ENCODE results near the gene KDM6A.
A peak's percentile ranks its signal among the peaks of the same experiment; 100 is the strongest.
"Not testable (repeated sequence)": the region's sequence is repeated elsewhere in the genome, so short reads cannot be mapped to it uniquely, and the experiment has no call there.

The KDM6A gene

DNA sequence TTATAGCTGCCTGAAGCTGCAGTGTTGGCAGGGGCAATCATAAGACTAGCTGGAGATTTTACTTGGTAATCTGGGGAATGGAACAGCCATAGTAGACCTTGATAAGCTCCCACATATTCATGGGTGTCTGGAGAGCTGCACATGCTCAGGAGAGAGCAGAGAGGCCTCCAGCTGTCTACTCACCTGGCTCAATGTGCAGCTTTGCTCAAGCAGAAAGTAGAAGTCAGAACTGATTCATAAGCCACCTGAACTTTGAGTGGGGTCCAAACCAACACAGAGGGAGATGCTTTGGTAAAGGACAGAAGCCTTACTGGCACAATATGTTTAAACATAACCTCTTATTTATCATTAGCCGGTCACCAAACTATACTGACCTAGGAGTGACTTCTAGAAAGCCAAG is 54.4 kb downstream of the KDM6A start:
- no peak for DNase-seq (ENCODE audit: low spot score)

DNA sequence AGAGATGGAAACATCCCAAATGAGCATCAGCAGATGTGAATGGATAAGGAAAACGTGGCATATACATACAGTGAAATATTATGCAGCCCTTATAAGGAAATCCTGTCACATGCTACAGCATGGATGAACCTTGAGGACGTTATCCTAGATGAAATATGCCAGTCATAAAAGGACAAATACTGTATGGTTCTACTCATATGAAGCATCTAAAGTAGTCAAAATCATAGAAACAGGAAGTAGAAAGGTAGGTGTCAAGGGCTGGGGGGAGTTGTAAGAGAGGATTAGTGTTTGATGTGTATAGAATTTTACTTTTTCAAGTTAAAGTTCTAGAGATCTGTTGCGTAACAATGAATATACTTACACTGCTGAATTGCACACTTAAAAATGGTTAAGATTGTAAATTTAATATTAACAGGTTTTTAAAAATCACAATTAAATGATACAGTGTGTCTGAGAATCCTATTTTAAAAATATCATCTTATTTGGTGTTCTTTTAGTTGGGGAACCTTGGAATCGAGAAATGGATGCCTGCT is 58.5 kb downstream of the KDM6A start:
- peak; percentile 10 for DNase-seq (ENCODE audit: low spot score)

DNA sequence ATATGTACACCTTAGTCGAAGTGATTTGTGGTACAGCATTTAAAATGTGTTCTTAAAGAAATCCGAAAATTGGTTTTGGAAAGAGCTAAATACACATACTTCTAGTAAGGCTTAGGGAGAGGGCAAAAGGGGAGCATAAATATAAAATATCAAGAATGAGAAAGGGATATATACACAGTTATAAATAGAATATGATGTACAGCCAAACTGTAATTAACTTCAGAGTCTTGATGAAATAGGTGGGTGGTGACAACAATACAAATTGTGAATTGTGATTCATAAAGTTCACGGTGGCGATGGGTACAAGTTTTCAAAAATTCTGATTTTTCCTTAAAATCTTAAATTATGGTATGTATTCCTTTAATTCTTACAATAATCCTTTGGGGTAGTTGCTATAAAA is 62.2 kb downstream of the KDM6A start:
- no peak for DNase-seq (ENCODE audit: low spot score)

DNA sequence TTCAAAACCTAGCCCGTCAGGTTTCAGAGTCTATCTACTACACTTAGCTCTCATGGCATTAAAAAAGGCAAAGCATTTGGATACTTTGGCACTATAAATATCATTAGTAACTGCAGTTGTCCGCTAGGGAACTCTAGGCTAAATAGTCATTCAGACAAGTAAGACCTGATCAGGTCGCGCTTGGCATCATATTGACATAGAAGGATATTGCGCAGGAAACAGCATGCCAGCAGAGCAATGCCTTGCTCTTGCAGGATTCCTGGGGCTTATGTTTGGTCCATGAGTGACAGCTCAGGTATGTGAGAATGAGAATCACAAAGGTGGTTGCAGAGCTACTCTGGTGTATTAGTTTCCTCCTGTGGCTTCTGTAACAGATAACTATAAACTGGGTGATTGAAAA is 62.7 kb downstream of the KDM6A start:
- no peak for DNase-seq (ENCODE audit: low spot score)

DNA sequence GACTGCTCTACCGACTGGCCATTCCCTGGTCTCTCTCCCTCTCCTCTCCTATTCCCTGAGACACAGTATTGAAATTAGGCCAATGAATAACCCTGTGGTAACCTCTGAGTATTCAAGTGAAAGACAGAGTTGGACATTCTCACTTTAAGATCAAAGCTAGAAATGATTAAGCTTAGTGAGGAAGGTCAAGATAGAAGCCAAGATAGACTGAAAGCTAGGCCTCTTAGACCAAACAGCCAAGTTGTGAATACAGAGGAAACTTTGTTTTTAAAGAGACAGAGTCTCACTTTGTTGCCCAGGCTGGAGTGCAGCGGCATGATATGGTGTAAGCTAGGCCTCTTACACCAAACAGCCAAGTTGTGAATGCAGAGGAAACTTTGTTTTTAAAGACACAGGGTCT is 64.6 kb downstream of the KDM6A start:
- no peak for DNase-seq (ENCODE audit: low spot score)

DNA sequence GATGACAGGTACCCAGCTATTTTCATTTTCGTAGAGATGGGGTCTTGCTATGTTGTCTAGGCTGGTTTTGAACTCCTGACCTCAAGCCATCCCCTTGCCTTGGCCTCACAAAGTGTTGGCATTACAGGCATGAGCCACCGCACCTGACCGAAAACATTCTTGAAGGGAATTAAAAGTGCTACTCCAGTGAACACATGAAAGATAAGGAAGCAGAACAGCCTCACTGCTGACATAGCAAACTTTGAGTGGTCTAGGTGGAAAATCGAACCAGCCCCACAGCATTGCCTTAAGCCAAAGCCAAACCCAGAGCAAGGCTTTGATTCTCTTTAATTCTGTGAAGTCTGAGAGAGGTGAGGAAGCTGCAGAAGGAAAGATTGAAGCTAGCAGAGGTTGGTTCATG is 65.1 kb downstream of the KDM6A start:
- DNase-seq (ENCODE audit: low spot score) = no peak

DNA sequence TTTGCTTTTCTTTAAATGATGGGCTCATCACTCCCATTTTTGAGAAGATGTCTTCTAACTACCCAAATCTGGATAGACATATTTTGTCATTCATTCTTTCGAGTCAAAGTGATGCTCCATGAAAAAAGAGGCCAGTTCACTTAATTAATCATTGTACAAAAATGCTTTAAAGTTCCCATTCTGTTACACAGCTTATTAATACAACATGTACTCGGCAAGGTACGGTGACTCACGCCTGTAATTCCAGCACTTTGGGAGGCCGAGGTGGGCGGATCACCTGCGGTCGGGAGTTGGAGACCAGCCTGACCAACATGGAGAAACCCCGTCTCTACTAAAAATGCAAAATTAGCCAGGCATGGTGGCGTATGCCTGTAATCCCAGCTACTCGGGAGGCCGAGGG is 67.6 kb downstream of the KDM6A start:
- not testable (repeated sequence) for DNase-seq (ENCODE audit: low spot score)

DNA sequence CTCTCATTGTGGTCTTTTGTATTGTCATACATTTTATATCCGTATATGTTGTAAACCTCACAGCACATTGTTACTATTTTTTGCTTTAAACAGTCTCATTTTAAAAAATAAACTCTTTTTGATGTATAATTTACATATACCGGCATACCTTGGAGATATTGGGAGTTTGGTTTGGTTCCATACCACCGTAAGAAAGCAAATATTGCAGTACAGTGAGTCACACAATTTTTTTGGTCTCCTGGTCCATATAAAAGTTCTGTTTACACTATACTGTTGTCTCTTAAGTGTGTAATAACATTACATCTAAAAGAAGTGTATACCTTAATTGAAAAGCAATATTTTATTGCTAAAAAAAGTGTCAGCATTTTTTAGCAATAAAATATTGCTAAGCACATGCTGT is 70.0 kb downstream of the KDM6A start:
- no peak for DNase-seq (ENCODE audit: low spot score)

DNA sequence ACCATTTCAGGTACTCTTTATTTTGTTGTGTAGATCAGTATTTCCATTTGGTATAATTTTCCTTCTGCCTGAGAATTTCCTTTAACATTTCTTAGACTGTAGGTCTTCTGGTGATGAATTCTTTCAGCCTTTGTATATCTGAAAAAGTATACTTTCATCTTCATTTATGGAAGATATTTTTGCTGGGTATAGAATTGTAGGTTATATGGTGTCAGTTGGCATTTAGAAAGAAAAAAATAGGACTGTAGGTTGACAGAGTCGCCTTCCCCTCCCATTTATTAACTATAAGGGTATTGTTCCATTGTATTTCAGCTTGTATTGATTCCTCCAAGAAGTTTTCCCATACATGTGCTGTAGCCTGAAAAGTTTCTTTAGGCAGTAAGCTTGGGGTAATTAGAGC is 71.9 kb downstream of the KDM6A start:
- DNase-seq (ENCODE audit: low spot score) = no peak

DNA sequence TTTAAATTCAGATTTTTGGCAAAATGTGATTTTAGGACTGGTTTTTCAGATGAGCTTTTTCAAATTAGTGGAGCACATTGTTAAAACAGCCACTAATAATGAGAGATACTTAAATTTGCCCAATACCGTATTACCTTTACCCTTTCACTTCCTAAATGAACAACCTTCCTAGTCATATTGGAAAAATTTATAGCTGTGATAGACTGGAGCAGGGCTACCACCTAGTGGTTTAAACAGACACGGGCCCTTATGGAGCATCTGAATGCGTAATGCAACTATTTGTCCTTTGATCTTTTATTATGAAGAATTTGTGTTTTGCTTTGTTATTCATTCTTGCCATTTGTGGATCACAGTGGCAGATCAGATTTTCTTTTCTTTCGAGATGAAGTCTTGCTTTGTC is 72.7 kb downstream of the KDM6A start:
- peak; percentile 41 for DNase-seq (ENCODE audit: low spot score)

DNA sequence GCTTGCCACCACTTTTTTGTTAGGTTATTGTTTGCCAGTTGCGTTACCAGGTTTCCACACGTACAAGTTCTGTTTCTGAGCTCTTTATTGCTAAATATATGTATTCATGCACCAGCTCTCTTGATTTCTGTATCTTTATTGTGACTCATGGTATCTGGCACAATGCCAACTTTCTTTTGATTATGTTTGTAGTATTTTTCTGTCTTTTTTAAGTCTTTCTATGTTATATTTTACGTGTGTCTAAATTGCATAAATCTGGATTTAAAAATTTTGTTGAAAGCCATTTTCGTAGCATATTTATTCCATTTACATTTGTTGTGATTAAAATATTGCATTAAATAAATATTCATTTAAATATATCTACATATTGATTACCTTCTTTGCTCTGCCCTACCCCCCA is 73.8 kb downstream of the KDM6A start:
- DNase-seq (ENCODE audit: low spot score) = no peak

DNA sequence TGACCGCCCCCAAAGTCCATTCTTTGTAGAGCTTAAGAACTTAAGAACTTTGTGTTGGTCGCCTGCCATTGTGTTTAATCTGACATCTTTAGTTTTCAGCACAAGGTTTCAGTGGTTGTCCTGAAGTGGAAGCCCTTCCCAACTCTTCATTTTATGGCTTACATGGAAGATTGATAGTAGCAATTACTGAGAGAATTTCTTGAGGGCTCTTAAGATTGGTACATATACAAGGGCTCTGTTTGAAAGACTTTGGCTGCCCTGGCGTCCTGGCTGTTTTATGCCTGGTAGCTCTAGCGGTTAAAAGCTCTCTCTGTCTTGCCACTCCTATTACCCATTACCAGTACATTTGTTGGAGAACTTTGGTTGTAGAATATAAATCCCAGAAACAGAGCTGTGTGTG is 75.0 kb downstream of the KDM6A start:
- no peak for DNase-seq (ENCODE audit: low spot score)

DNA sequence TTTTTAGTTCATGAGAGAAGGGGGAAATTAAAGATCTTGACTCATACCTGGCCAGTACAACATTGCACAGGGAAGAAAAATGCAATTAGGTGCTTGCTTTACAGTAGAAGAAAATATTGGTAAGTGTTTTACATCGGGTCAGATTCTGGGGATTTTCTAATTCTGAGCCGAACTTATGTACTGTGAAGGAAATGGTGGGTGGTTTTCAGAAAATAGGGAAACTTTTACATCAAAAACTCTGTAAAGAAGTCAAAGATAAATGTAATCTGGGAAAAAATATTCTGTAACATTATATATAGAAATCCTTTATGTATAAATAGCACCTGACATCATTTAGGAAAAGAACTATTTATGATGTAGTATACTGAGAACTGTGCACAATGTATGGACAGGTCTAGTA is 75.4 kb downstream of the KDM6A start:
- DNase-seq (ENCODE audit: low spot score) = no peak

DNA sequence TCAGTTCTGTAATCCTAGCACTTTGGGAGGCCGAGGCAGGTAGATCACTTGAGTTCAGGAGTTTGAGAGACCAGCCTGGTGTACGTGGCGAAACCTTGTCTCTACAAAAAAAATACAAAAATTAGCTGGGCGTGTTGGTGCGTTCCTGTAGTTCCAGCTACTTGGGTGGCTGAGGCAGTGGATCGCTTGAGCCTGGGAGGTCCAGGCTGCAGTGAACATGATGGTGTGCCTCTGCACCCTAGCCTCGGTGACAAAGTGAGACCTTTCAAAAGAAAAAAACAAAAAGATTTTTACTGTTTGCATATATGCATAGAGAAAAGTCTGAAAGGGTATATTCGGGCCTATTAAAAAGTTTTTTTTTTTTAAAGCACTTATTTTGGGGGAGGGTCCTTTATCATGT is 76.1 kb downstream of the KDM6A start:
- DNase-seq (ENCODE audit: low spot score) = no peak

DNA sequence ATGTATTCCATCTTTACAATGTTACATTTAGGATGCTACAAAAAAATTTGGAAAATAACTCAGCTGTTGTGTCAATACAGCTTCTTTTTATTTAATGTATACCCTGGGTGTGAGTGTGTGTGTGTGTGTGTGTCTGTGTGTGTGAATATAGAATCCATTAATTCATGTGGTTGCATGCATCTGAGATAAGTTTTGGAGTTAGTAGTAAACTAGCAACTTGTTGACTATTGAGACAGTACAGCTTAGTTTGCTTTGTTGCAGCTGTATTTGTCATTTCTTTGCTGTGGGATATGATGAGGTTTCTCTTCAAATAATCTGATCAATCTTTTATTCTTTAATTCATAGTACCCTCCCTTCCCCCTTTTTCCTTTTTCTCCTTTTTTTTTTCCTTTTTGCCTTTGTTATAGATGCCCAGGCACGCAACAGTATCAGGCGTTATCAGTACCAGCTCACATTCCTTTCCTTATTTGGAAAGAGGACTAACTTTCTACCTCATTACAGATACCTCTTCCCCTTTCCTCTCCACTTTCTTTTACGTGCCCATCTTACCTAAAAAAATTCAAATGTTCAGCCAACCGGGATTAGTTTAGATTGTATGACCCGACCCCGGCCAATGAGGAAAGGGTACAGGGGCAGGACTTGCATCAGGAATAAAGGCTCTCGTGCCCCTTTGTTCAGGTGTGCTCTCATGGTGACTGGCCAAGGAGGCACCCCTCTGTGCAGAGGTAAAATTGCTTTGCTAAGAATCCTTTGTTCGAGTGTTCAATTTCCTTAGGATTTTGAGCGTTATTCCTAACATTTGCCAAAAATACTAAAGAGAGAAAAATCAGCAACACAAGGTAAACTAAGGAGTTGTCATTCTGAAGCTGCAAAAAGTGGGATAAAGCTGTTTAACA is 77.7 kb downstream of the KDM6A start:
- not testable (repeated sequence) for DNase-seq (ENCODE audit: low spot score)

DNA sequence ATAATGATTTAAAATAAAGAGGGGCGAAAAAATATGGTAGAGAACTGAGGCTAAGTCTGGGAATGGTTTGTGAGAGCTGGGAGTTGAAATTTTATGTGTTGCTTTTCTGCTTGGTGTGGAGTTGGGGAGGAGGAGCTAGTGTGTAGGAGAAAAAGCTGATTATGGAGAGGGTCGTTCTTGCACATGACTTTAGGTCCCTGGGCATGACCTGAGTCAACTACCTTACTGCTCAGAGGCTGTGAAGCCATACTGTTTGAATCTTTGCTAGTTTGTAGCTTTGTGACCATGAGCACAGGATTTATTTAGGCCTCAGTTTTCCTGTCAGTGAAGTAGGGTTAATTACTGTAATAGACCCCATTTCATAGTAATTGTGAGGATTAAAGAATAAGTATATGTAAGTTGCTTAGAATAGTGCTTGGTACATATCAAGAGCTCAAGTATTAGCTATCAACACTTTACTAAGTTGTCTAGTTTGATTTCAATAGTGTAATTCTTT is 78.6 kb downstream of the KDM6A start:
- DNase-seq (ENCODE audit: low spot score) = no peak

DNA sequence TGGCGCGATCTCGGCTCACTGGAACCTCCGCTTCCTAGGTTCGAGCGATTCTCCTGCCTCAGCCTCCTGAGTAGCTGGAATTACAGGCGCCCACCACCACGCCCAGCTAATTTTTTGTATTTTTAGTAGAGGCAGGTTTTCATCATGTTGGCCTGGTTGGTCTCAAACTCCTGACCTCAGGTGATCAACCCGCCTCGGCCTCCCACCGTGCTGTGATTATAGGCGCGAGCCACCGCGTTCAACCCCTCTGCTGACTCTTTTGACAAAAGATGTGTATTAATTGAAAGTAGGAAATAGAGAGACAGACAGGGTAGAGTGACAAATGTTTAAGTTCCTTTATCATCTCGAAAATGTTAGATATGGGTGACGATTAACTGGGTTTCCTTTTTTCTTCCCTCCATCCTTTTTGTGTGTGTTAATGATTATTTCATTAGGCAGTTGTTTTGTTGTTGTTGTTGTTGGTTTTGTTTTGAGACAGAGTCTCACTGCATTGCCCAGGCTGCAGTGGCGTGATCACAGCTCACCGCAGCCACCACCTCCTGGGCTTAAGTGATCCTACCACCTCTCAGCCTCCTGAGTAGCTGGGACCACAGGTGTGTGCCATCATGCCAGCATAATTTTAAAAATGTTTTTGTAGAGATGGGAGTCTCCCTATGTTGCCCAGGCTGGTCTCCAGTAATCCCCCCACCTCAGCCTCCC is 79.5 kb downstream of the KDM6A start:
- DNase-seq (ENCODE audit: low spot score) = no peak

DNA sequence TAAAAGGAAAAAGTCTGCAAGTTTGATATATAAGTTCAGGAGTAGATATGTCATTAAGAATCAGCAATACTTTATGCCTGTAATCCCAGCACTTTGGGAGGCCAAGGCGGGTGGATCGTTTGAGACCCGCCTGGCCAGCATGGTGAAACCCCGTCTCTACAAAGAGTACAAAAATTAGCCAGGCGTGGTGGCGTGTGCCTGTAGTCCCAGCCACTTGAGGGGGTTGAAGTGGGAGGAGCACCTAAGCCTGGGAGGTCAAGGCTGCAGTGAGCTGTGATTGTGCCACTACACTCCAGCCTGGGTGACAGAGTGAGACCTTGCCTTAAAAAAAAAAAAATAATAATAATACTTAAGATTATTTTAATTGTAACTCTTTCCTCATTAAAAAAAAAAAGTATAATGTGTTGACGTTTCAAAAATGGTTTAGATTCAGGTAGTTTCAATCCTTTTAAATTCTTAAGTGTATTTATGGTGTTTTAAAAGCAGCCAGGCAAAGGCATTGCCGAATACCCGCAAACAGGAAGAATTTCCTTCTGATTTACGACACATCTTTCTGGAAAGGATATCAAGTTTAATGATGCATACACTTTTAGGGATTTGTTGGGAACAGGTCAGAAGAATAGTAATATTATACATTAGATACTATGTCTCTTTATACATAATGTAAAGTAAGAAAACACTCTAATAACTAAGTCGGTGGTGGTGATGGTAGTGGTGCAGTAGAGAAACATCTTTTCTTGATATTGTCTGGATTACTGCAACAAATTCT is 80.9 kb downstream of the KDM6A start:
- DNase-seq (ENCODE audit: low spot score) = no peak

DNA sequence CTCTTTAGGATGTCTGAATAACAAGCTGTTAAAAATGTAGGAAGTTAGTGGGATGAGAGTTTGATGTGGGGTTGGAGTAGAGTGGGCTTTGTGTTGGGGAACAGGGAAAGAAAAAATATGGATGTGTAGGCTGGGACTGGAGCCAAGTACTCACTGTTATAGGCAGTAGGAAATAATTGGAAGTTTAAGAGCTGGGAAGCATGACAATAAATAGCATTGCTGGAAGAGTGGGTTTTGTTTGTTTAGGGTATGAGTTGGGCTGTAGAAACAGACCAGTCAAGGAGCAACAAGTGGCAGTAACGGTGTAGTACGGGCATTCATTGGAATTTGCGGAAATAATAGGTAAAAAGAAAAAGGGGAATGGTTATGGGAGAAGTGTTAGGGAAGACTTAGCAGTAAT is 81.6 kb downstream of the KDM6A start:
- no peak for DNase-seq (ENCODE audit: low spot score)

DNA sequence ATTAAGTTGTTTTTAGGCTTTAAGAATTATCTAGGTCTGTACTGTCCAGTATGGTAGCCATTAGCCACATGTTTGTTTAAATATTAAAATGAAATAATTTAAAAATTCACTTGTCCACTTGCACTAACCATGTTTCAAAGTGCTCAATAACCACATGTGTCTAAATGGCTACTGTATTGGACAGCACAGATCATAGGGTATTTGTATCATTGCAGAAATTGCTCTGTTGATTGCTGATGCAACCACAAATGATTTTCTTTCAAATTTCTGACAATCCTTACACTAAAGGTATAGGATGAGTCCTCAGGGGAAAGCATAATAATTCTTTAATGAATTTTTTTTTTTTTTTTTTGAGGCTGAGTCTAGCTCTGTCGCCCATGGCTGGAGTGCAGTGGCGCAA is 84.9 kb downstream of the KDM6A start:
- DNase-seq (ENCODE audit: low spot score) = no peak

DNA sequence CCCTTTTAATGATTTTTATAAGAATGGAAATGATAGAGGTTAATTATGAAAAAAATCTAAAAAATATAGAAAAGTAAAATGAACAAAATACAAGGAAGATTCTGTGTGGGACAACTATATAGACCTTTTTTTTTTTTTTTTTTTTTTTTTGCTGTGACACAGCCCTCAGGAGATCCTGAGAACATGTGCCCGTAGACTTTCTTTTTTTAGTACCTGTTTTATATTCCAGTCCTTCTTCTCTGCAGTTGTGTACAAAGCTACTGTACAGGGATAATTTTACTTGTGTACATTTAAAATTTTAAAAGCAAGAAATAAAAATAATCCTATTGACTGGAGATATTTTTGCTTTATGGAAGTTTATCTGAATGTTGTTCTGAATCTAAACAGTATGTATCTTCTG is 85.5 kb downstream of the KDM6A start:
- DNase-seq (ENCODE audit: low spot score) = no peak

DNA sequence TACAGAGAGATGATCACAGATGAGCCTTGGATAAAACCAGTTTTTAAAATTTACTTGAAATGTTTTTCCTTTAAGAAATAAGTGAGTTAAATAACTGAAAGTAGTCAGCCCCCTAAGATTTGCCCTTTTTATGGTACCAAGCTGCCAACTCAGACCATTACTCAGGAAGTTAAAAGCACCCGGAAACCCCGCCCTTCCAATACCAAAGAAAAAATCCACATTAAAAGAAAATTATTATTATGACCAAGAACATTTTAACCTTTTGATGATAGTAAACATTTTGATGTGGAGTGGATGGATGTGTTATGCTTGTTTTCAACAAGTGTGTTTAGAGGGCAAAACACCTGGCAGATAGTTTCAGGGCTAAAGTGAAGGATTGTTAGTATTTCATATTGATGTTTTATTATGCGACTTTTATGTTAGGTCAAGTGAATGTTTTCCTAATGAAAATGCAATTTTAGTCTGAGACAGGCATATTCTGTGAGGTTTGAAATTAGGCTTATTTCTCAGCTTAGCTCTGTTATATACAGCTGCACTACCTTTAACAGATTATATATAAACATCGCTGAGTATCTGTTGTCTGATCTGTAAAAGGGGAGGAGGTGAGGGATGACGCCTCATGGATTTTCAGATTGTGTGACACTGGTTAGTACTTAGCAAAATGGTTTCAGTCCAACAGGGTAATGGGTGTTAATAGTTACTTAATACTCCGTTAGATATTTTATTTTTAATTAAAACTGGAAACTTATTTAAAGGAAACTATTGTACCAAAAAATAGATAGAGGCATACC is 89.0 kb downstream of the KDM6A start:
- DNase-seq (ENCODE audit: low spot score) = no peak
